ENCODE data around the gene TENM4.

Gene TENM4

DNA sequence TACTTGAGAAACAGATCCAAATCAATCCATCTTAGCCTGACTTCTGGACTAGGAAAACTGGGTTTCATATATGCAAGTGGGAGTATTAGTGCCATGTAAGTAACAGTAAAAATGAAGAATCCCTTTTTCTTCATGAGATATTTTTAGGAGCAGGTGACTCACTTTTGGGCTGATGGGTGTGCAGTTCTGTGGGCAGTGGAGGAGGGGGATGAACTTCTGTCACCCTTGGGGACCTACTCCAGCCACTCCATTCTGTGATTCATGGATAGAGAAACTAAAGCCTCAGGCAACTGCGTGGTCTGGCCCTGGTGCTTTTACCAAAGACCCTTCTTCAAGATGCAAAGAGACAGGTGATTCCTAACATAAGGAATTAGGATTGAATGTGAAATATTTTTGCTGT lies 657.5 kb downstream of the TENM4 start:
- no peak overlapping the region for H3K4me3 ChIP-seq (ENCODE audit: low read depth, low read length)
- no peak for TF ChIP-seq CTCF (IDR thresholded peaks at IDR 0.05; ENCODE audit: borderline replicate concordance, insufficient read depth, low read depth, low read length)

GRCh38 chr11:78782725-78783124 lies 658.1 kb downstream of the TENM4 start:
- H3K4me3 ChIP-seq (ENCODE audit: low read depth, low read length) = no peak overlapping the region

GRCh38 chr11:78780889-78781288 lies 659.9 kb downstream of the TENM4 start:
- no peak for TF ChIP-seq CTCF (IDR thresholded peaks at IDR 0.05; ENCODE audit: borderline replicate concordance, insufficient read depth, low read depth, low read length)
- H3K4me3 ChIP-seq (ENCODE audit: low read depth, low read length) = no peak overlapping the region

More at GRCh38 chr11:78782725-78783124, 658.1 kb downstream of the TENM4 start:
- no peak for TF ChIP-seq CTCF (IDR thresholded peaks at IDR 0.05; ENCODE audit: borderline replicate concordance, insufficient read depth, low read depth, low read length)

GRCh38 chr11:78773492-78773891 lies 667.3 kb downstream of the TENM4 start:
- TF ChIP-seq CTCF (IDR thresholded peaks at IDR 0.05; ENCODE audit: borderline replicate concordance, insufficient read depth, low read depth, low read length) = no peak

GRCh38 chr11:78773077-78773476 lies 667.8 kb downstream of the TENM4 start:
- no peak overlapping the region for H3K4me3 ChIP-seq (ENCODE audit: low read depth, low read length)
- no peak for TF ChIP-seq CTCF (IDR thresholded peaks at IDR 0.05; ENCODE audit: borderline replicate concordance, insufficient read depth, low read depth, low read length)

More at GRCh38 chr11:78773492-78773891, 667.3 kb downstream of the TENM4 start:
- no peak overlapping the region for H3K4me3 ChIP-seq (ENCODE audit: low read depth, low read length)

- no peak overlapping the region for H3K4me3 ChIP-seq (ENCODE audit: low read depth, low read length)
- no peak for TF ChIP-seq CTCF (IDR thresholded peaks at IDR 0.05; ENCODE audit: borderline replicate concordance, insufficient read depth, low read depth, low read length)
Observed at GRCh38 chr11:78772186-78772585, 668.6 kb downstream of the TENM4 start.

DNA sequence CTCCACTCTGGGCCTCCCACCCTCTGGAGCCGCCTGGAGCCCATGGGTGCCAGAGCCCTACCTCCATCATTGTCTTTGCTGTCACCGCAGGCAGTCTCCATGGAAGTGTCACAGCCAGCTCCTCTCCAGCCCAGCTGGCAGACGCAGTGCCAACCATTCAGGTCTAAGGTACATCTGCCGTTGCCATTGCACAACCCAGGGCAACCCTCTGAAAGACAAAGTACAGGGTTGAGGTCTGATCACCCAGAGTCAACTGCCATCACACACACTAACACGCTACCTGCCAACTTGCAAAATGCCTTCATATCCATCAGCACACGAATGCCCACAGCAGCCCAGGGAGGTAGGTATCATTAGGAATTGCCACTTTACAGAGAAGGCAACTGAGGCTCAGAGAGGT lies 669.9 kb downstream of the TENM4 start:
- TF ChIP-seq CTCF (IDR thresholded peaks at IDR 0.05; ENCODE audit: borderline replicate concordance, insufficient read depth, low read depth, low read length) = no peak
- no peak overlapping the region for H3K4me3 ChIP-seq (ENCODE audit: low read depth, low read length)

Data from GM12875 (cell line).